HEK293 (cell line): Measurements from ENCODE around the gene C4orf17.

Source experiments
- CTCF ChIP-seq: fragments of 450-650 bp; formaldehyde crosslinking; IDR thresholded peaks from 2 replicates; pipeline ENCODE4 v1.5.1; 2016; ENCODE audit warnings: missing biosample characterization, missing genetic modification characterization
- EGR2 ChIP-seq: fragments of 450-650 bp; formaldehyde crosslinking; IDR thresholded peaks from 2 replicates; pipeline ENCODE4 v1.5.1; 2016; ENCODE audit warnings: low read depth, missing biosample characterization, missing genetic modification characterization
- REST ChIP-seq: fragments of 450-650 bp; formaldehyde crosslinking; IDR thresholded peaks from 2 replicates; pipeline ENCODE4 v1.5.1; 2016; ENCODE audit warnings: missing biosample characterization, missing genetic modification characterization
- TRIM28 ChIP-seq: IDR thresholded peaks from 2 replicates; pipeline ENCODE4 v1.6.1; 2011; ENCODE audit warnings: low read length, control low read depth, borderline replicate concordance
- ZBTB1 ChIP-seq: fragments of 450-650 bp; formaldehyde crosslinking; IDR thresholded peaks from 2 replicates; pipeline ENCODE4 v1.5.1; 2016; ENCODE audit warnings: missing biosample characterization, missing genetic modification characterization
- ZBTB8A ChIP-seq: fragments of 450-650 bp; formaldehyde crosslinking; IDR thresholded peaks from 2 replicates; pipeline ENCODE4 v1.5.1; 2016; ENCODE audit warnings: missing biosample characterization, missing genetic modification characterization
- ZNF18 ChIP-seq: fragments of 450-650 bp; formaldehyde crosslinking; IDR thresholded peaks from 2 replicates; pipeline ENCODE4 v1.5.1; 2016; ENCODE audit warnings: missing biosample characterization, missing genetic modification characterization
- ZNF24 ChIP-seq: fragments of 450-650 bp; formaldehyde crosslinking; IDR thresholded peaks from 2 replicates; pipeline ENCODE4 v1.5.1; 2016; ENCODE audit warnings: missing biosample characterization, missing genetic modification characterization
- ZNF248 ChIP-seq: fragments of 450-650 bp; formaldehyde crosslinking; IDR thresholded peaks from 2 replicates; pipeline ENCODE4 v1.5.1; 2017; ENCODE audit warnings: missing biosample characterization, missing genetic modification characterization
- ZNF513 ChIP-seq: fragments of 450-650 bp; IDR thresholded peaks from 2 replicates; pipeline ENCODE4 v1.5.1; 2018; ENCODE audit warnings: missing biosample characterization, missing genetic modification characterization
- ZNF555 ChIP-seq: fragments of 450-650 bp; formaldehyde crosslinking; conservative IDR thresholded peaks from 2 replicates; pipeline ENCODE4 v1.5.1; 2017; ENCODE audit warnings: missing biosample characterization, mild to moderate bottlenecking, missing genetic modification characterization, inconsistent platforms
- ZNF624 ChIP-seq: fragments of 450-650 bp; formaldehyde crosslinking; IDR thresholded peaks from 2 replicates; pipeline ENCODE4 v1.5.1; 2017; ENCODE audit warnings: missing biosample characterization, missing genetic modification characterization
- ZNF837 ChIP-seq: fragments of 450-650 bp; formaldehyde crosslinking; IDR thresholded peaks from 2 replicates; pipeline ENCODE4 v1.5.1; 2016; ENCODE audit warnings: missing biosample characterization, missing genetic modification characterization

DNA sequence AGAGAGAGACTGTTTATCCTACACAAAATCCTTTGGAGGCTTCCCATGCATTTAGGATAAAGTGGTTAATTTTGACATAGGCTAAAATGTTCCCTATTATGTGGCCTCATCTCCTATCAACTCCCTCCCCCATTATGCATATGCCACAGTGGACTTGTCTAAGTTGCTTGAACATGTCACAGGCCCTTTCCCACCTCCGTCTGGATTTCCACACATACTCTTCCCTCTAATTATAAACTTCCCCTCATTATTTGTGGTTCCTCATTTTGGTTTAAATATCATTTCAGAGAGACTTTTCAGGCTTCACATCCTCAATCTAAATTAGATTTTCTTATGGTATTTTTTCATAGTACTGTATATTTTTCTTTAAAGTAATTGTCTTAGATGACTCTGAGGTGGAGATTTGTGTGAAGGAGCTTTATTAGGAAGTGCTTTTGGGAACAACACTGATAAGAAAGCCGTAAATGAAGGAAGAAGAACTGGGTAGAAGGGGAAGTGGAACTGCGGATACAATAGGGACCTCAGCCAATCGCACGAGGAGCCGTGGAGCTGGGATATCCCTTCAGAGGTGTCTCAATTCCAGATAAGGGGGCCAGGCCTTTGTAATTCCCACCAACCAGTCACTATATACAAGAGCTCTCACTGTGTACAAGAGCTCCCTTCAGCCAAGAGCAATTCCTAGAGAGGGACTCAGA, 7.9 kb downstream of the C4orf17 start:
- TF ChIP-seq CTCF (tag by site-specific recombination) (no peak), REST (tag by site-specific recombination) (no peak), ZBTB8A (tag by site-specific recombination) (no peak), ZNF837 (tag by site-specific recombination) (no peak), ZNF624 (tag by site-specific recombination) (no peak), TRIM28 (no peak), ZNF555 (tag by site-specific recombination) (no peak), EGR2 (no peak), ZNF24 (no peak), ZBTB1 (tag by site-specific recombination) (no peak), ZNF18 (tag by site-specific recombination) (no peak), ZNF248 (tag by site-specific recombination) (no peak), ZNF513 (tag by site-specific recombination) (no peak)
